A673 (cell line): Measurements from ENCODE around the gene NIN. TPM values are rescaled to one million over a fixed set of nuclear protein-coding genes. Genes with fewer than 3 reads are reported as not detected.

ENCODE experiments used
- BruUV-seq: library from RNA; stranded (reverse); fragments of 400-500 nt; replicated peaks from 2 replicates; lab custom pipeline; 2021; lab: Mats Ljungman, UMichigan
- CTCF ChIA-PET: fragments of 300-600 bp; sonication (Branson Sonifier 250); formaldehyde crosslinking; loops from one replicate; lab custom pipeline; 2022; ENCODE audit warnings: antibody characterized with exemption; lab: Charles Lee
- POLR2A ChIA-PET: fragments of 300-600 bp; sonication (Branson Sonifier 250); formaldehyde crosslinking; loops from one replicate; lab custom pipeline; 2022; ENCODE audit warnings: antibody characterized with exemption; ENCODE audit not compliant: low non-redundant PET; lab: Charles Lee
- DNase-seq: peaks from one replicate; pipeline ENCODE4 v3.0.0-alpha.2; 2015; ENCODE audit warnings: low spot score
- H3K27ac ChIP-seq: fragments of 200-600 bp; sonication (generic); 2 replicates; pipeline ENCODE4 v1.5.1; 2016; ENCODE audit warnings: mixed run types, low read depth, mild to moderate bottlenecking, mixed read lengths, antibody characterized with exemption, low read length; ENCODE audit not compliant: poor library complexity, severe bottlenecking
- H3K27me3 ChIP-seq: fragments of 200-600 bp; sonication (generic); replicated peaks from 2 replicates; pipeline ENCODE4 v1.6.1; 2017; ENCODE audit warnings: mixed run types, low read depth, mild to moderate bottlenecking, mixed read lengths, antibody characterized with exemption, low read length; ENCODE audit not compliant: insufficient read depth, poor library complexity
- H3K36me3 ChIP-seq: fragments of 200-600 bp; sonication (generic); 2 replicates; pipeline ENCODE4 v1.6.1; 2016; ENCODE audit warnings: mixed run types, mild to moderate bottlenecking, mixed read lengths, antibody characterized with exemption, low read length; ENCODE audit not compliant: insufficient read depth, poor library complexity, severe bottlenecking
- H3K4me1 ChIP-seq: fragments of 200-600 bp; sonication (generic); 2 replicates; pipeline ENCODE4 v1.6.1; 2017; ENCODE audit warnings: mixed run types, mild to moderate bottlenecking, mixed read lengths, antibody characterized with exemption, low read length; ENCODE audit not compliant: insufficient read depth, poor library complexity, severe bottlenecking
- H3K4me3 ChIP-seq: fragments of 200-600 bp; sonication (generic); 2 replicates; pipeline ENCODE4 v1.5.1; 2016; ENCODE audit warnings: low read depth, mixed run types, mild to moderate bottlenecking, mixed read lengths, low read length; ENCODE audit not compliant: poor library complexity, severe bottlenecking
- H3K9me3 ChIP-seq: fragments of 200-600 bp; sonication (generic); 2 replicates; pipeline ENCODE4 v1.6.1; 2016; ENCODE audit warnings: mixed run types, low read depth, mild to moderate bottlenecking, mixed read lengths, antibody characterized with exemption, low read length; ENCODE audit not compliant: poor library complexity, severe bottlenecking
- CTCF ChIP-seq: fragments of 300-800, 200-600 bp; sonication (generic); conservative IDR thresholded peaks from 2 replicates; pipeline ENCODE4 v1.5.1; 2017; ENCODE audit warnings: low read depth, mild to moderate bottlenecking, antibody characterized with exemption, low read length, moderate library complexity, mixed read lengths
- EZH2 ChIP-seq: fragments of 200-600 bp; sonication (generic); IDR thresholded peaks from 2 replicates; pipeline ENCODE4 v1.6.1; 2017; ENCODE audit warnings: borderline replicate concordance, low read depth, mild to moderate bottlenecking, mixed read lengths, antibody characterized with exemption, low read length; ENCODE audit not compliant: poor library complexity, severe bottlenecking
- intact Hi-C: fragments of 100-400 bp; cut with micrococcal nuclease; formaldehyde crosslinking; loops from one replicate; pipeline ENCODE4 v1.10.0; 2022; ENCODE audit not compliant: unreplicated experiment
- total RNA-seq: library from RNA; stranded (reverse); gene quantifications from 2 replicates; pipeline ENCODE4 v1.2.3, GENCODE V29; 2021

Gene NIN
- total RNA-seq, 1 experiment from 2014 or later: 63.5 TPM

GRCh38 chr14:50826681-50827080 lies 4.3 kb downstream of the NIN start:
- peaks cover 23% of the 10 kb centered on the region for H3K4me1 ChIP-seq
- no peak for DNase-seq
- H3K27ac ChIP-seq: no peak overlapping the region
- no peaks in the 10 kb centered on the region for H3K36me3 ChIP-seq
- POLR2A ChIA-PET: no interaction called here
- no TSS peak for BruUV-seq
- intact Hi-C loops: no loop called here
- no peak overlapping the region for H3K4me3 ChIP-seq
- no peaks in the 10 kb centered on the region for H3K9me3 ChIP-seq
- no peaks in the 10 kb centered on the region for H3K27me3 ChIP-seq
- TF ChIP-seq CTCF: no peak
- no peak for TF ChIP-seq EZH2
- CTCF ChIA-PET: no interaction called here

GRCh38 chr14:50825307-50825706 lies 5.7 kb downstream of the NIN start:
- TF ChIP-seq CTCF (no peak), EZH2 (no peak)
- no peaks in the 10 kb centered on the region for H3K36me3 ChIP-seq
- H3K27ac ChIP-seq: no peak overlapping the region
- peaks cover 23% of the 10 kb centered on the region for H3K4me1 ChIP-seq
- POLR2A ChIA-PET: no interaction called here
- intact Hi-C loops: no loop called here
- no peak for DNase-seq
- H3K27me3 ChIP-seq: no peaks in the 10 kb centered on the region
- no peak overlapping the region for H3K4me3 ChIP-seq
- no TSS peak for BruUV-seq
- CTCF ChIA-PET: no interaction called here
- no peaks in the 10 kb centered on the region for H3K9me3 ChIP-seq

- intact Hi-C loops: no loop called here
- POLR2A ChIA-PET: interaction anchor here (0.6 kb wide), 1 partner anchor 1184 kb away, joined by 3 read pairs; no protein-coding TSS in a partner anchor
- TF ChIP-seq CTCF (no peak), EZH2 (no peak)
Measured at GRCh38 chr14:50823762-50824636, 7.0 kb downstream of the NIN start.

More at GRCh38 chr14:50823762-50824636, 7.0 kb downstream of the NIN start:
- Histone ChIP-seq H3K4me1 (peaks cover 14% of the 10 kb centered on the region), H3K4me3 (no peak overlapping the region), H3K36me3 (no peaks in the 10 kb centered on the region), H3K27me3 (no peaks in the 10 kb centered on the region), H3K9me3 (no peaks in the 10 kb centered on the region), H3K27ac (no peak overlapping the region)
- BruUV-seq: no TSS peak
- no peak for DNase-seq
- CTCF ChIA-PET: no interaction called here
